A549 (cell line): Measurements from ENCODE around the gene SLC26A1.

Source experiments
- CEBPB ChIP-seq, 2 experiments: fragments of >200 bp in 1 of 2; sonication (Bioruptor Twin) in 1 of 2; formaldehyde crosslinking in 1 of 2; IDR thresholded peaks; 2 replicates each; pipeline ENCODE4 v1.6.1; 2012 to 2016
- MYC ChIP-seq: IDR thresholded peaks from 2 replicates; pipeline ENCODE4 v1.6.1; 2012; ENCODE audit warnings: mild to moderate bottlenecking, inconsistent platforms, low read length, improper control_type of control experiment, borderline replicate concordance
- POLR2A ChIP-seq: IDR thresholded peaks from 2 replicates; pipeline ENCODE4 v1.6.1; 2012; ENCODE audit warnings: mild to moderate bottlenecking, low read length
- RFX5 ChIP-seq: fragments of 450-650 bp; IDR thresholded peaks from 2 replicates; pipeline ENCODE4 v1.7.1; 2014; ENCODE audit warnings: antibody characterized with exemption, mild to moderate bottlenecking, moderate library complexity
- TF ChIP-seq, protein P1 (sequence below): fragments of 200-600 bp; sonication (generic); IDR thresholded peaks from 2 replicates; pipeline ENCODE4 v1.6.1; 2016; ENCODE audit warnings: antibody characterized with exemption, mild to moderate bottlenecking, moderate library complexity
- TF ChIP-seq, protein P2 (sequence below): fragments of >200 bp; sonication (Bioruptor Twin); formaldehyde crosslinking; IDR thresholded peaks from 3 replicates; pipeline ENCODE4 v1.5.1; 2016
- TF ChIP-seq, protein P3 (sequence below): fragments of 450-650 bp; IDR thresholded peaks from 2 replicates; pipeline ENCODE4 v1.6.1; 2014; ENCODE audit warnings: antibody characterized with exemption

DNA sequence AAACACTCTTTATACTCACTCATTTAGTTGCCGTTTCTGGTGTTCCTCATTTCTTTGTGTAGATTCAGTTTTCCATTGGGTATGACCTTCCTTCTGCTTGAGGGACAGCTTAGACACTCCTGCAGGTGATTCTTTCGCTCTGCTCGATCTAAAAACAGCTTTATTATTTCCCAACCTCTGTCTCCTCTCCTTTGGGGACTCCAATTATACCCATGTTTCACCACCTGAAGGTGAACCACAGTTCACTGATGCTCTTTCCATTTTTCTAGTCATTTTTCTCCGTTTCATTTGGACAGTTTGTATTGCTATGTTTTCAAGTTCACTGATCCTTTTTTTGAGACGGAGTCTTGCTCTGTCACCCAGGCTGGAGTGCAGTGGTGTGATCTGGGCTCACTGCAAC is 13.7 kb upstream of the SLC26A1 start:
- TF ChIP-seq, protein P1, sequence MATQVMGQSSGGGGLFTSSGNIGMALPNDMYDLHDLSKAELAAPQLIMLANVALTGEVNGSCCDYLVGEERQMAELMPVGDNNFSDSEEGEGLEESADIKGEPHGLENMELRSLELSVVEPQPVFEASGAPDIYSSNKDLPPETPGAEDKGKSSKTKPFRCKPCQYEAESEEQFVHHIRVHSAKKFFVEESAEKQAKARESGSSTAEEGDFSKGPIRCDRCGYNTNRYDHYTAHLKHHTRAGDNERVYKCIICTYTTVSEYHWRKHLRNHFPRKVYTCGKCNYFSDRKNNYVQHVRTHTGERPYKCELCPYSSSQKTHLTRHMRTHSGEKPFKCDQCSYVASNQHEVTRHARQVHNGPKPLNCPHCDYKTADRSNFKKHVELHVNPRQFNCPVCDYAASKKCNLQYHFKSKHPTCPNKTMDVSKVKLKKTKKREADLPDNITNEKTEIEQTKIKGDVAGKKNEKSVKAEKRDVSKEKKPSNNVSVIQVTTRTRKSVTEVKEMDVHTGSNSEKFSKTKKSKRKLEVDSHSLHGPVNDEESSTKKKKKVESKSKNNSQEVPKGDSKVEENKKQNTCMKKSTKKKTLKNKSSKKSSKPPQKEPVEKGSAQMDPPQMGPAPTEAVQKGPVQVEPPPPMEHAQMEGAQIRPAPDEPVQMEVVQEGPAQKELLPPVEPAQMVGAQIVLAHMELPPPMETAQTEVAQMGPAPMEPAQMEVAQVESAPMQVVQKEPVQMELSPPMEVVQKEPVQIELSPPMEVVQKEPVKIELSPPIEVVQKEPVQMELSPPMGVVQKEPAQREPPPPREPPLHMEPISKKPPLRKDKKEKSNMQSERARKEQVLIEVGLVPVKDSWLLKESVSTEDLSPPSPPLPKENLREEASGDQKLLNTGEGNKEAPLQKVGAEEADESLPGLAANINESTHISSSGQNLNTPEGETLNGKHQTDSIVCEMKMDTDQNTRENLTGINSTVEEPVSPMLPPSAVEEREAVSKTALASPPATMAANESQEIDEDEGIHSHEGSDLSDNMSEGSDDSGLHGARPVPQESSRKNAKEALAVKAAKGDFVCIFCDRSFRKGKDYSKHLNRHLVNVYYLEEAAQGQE, result no peak
- TF ChIP-seq, protein P2, sequence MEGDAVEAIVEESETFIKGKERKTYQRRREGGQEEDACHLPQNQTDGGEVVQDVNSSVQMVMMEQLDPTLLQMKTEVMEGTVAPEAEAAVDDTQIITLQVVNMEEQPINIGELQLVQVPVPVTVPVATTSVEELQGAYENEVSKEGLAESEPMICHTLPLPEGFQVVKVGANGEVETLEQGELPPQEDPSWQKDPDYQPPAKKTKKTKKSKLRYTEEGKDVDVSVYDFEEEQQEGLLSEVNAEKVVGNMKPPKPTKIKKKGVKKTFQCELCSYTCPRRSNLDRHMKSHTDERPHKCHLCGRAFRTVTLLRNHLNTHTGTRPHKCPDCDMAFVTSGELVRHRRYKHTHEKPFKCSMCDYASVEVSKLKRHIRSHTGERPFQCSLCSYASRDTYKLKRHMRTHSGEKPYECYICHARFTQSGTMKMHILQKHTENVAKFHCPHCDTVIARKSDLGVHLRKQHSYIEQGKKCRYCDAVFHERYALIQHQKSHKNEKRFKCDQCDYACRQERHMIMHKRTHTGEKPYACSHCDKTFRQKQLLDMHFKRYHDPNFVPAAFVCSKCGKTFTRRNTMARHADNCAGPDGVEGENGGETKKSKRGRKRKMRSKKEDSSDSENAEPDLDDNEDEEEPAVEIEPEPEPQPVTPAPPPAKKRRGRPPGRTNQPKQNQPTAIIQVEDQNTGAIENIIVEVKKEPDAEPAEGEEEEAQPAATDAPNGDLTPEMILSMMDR, result no peak
- TF ChIP-seq POLR2A (no peak), MYC (no peak), RFX5 (no peak), CEBPB (IDR thresholded peaks at IDR 0.05) (no peak)
- TF ChIP-seq, protein P3, sequence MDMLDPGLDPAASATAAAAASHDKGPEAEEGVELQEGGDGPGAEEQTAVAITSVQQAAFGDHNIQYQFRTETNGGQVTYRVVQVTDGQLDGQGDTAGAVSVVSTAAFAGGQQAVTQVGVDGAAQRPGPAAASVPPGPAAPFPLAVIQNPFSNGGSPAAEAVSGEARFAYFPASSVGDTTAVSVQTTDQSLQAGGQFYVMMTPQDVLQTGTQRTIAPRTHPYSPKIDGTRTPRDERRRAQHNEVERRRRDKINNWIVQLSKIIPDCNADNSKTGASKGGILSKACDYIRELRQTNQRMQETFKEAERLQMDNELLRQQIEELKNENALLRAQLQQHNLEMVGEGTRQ, result no peak
